GM23338 (cell line): ENCODE measurements around the gene SLC30A7. TPM values are rescaled to one million over a fixed set of nuclear protein-coding genes. Genes with fewer than 3 reads are reported as not detected.

Experiments
- polyA plus RNA-seq: library from polyadenylated mRNA; unstranded; fragments of >200 nt; fragmentation: Nextera tagmentation; extraction: Ambion mirVana; gene quantifications from 2 replicates; pipeline ENCODE4 v1.2.1, GENCODE V29; 2016
- total RNA-seq: library from RNA; depleted of rRNA; stranded (reverse); fragments of >200 nt; shearing (Covaris generic); gene quantifications from 2 replicates; pipeline ENCODE4 v1.2.3, GENCODE V29; 2014; rRNA removed
- TF ChIP-seq, protein P1 (sequence below): IDR thresholded peaks from one replicate; pipeline ENCODE4 v1.6.1; 2018; ENCODE audit warnings: antibody characterized with exemption; ENCODE audit not compliant: unreplicated experiment

Gene SLC30A7
- total and polyA plus RNA-seq, 2 experiments from 2014 or later: 9.8 to 25.1 TPM

DNA sequence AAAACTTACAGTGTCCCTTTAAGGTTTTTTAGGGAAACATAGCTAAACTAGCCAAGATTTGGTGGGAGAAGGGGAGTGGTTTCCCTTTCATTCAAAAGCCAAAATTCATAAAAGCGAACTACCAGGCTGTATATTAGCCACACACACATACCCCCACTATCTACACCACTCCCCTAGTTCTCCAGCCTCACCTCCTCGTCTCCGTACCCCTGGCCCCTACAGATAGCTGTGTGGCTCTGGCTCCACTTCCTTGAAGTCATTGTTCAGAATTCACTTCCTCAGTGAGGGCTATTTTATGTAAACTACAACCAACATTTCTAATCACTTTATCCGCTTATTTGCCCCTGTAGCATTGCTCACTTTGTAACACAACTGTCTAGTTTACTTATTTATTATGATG lies 135.0 kb downstream of the SLC30A7 start (continued):
- TF ChIP-seq, protein P1, sequence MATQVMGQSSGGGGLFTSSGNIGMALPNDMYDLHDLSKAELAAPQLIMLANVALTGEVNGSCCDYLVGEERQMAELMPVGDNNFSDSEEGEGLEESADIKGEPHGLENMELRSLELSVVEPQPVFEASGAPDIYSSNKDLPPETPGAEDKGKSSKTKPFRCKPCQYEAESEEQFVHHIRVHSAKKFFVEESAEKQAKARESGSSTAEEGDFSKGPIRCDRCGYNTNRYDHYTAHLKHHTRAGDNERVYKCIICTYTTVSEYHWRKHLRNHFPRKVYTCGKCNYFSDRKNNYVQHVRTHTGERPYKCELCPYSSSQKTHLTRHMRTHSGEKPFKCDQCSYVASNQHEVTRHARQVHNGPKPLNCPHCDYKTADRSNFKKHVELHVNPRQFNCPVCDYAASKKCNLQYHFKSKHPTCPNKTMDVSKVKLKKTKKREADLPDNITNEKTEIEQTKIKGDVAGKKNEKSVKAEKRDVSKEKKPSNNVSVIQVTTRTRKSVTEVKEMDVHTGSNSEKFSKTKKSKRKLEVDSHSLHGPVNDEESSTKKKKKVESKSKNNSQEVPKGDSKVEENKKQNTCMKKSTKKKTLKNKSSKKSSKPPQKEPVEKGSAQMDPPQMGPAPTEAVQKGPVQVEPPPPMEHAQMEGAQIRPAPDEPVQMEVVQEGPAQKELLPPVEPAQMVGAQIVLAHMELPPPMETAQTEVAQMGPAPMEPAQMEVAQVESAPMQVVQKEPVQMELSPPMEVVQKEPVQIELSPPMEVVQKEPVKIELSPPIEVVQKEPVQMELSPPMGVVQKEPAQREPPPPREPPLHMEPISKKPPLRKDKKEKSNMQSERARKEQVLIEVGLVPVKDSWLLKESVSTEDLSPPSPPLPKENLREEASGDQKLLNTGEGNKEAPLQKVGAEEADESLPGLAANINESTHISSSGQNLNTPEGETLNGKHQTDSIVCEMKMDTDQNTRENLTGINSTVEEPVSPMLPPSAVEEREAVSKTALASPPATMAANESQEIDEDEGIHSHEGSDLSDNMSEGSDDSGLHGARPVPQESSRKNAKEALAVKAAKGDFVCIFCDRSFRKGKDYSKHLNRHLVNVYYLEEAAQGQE: no peak

Other genes starting within 250 kb of the SLC30A7 start
- gene VCAM1, start 176.3 kb upstream of the SLC30A7 start, total RNA-seq: not detected in 2 replicates
- 0.21 TPM in 1 of 2 replicates, not detected in the other for gene VCAM1, start 176.3 kb upstream of the SLC30A7 start, polyA plus RNA-seq
- 45.4 and 68.9 TPM in 2 replicates for gene EXTL2, start 1.2 kb upstream of the SLC30A7 start, total RNA-seq
- gene EXTL2, start 1.2 kb upstream of the SLC30A7 start, polyA plus RNA-seq: 37.6 and 45.3 TPM in 2 replicates
- 50.6 and 72.4 TPM in 2 replicates for gene DPH5, start 129.7 kb downstream of the SLC30A7 start, total RNA-seq
- 46.2 and 53.5 TPM in 2 replicates for gene DPH5, start 129.7 kb downstream of the SLC30A7 start, polyA plus RNA-seq